ENCODE measurements around the gene ZNF558.
"Not testable (repeated sequence)": the region's sequence is repeated elsewhere in the genome, so short reads cannot be mapped to it uniquely, and the experiment has no call there.

ZNF558 gene

GRCh38 chr19:8806661-8807060 lies 25.4 kb downstream of the ZNF558 start:
- no peak for DNase-seq (ENCODE audit: low read depth)

DNA sequence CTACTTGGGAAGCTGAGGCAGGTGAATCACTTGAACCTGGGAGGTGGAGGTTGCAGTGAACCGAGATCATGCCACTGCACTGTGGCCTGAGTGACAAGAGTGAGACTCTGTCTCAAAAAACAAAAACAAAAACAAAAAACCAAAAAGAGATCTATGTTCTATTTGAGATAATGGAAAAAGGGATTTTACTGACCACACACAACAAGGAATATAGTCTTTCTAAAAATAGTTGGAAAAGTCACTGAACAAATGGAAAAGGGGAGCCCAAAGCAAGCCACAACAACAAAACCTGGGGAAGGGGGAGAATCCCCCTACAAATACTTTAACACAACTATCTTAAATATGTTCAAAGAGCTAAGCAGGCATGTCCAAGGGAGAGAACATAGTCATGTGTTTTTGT lies 37.3 kb downstream of the ZNF558 start:
- DNase-seq (ENCODE audit: low read depth): no peak

DNA sequence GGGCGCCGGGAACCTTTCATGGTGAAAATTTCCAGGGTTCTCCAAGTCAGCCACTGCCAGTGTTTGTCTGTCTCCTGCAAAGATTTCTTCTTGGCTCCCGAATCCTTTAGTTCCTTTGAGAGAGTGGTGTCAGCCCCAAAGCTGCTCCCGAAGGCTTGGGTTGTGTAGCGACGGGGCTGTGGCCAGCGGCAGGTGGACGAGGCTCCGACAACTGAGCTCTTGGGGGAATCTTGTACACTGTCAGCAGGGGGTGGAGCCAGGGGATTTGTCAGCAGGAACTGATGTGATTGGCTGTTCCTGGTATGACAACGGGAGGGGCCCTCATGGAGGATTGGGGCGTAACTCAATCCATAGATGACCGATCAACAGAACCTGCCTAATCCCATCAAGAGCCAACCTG lies 58.5 kb downstream of the ZNF558 start:
- DNase-seq (ENCODE audit: low read depth): not testable (repeated sequence)

GRCh38 chr19:8769265-8769664 lies 62.8 kb downstream of the ZNF558 start:
- DNase-seq (ENCODE audit: low read depth): not testable (repeated sequence)

DNA sequence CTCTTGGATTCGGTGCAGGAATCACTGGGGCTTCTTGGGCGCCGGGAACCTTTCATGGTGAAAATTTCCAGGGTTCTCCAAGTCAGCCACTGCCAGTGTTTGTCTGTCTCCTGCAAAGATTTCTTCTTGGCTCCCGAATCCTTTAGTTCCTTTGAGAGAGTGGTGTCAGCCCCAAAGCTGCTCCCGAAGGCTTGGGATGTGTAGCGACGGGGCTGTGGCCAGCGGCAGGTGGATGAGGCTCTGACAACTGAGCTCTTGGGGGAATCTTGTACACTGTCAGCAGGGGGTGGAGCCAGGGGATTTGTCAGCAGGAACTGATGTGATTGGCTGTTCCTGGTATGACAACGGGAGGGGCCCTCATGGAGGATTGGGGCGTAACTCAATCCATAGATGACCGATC lies 64.8 kb downstream of the ZNF558 start:
- DNase-seq (ENCODE audit: low read depth): not testable (repeated sequence)
